GM23338 (cell line): Measurements from ENCODE around the gene EVI5L.

Source experiments
- EZH2 ChIP-seq: fragments of 200-600 bp; sonication (generic); IDR thresholded peaks from one replicate; pipeline ENCODE4 v1.8.0; 2017; ENCODE audit warnings: antibody characterized with exemption, mild to moderate bottlenecking, low read depth; ENCODE audit not compliant: unreplicated experiment
- POLR2AphosphoS5 ChIP-seq: IDR thresholded peaks from 2 replicates; pipeline ENCODE4 v1.6.1; 2016; ENCODE audit warnings: antibody characterized with exemption, low read depth
- REST ChIP-seq: IDR thresholded peaks from one replicate; pipeline ENCODE4 v1.6.1; 2018; ENCODE audit warnings: antibody characterized with exemption; ENCODE audit not compliant: unreplicated experiment
- STAT1 ChIP-seq: IDR thresholded peaks from one replicate; pipeline ENCODE4 v1.6.1; 2016; ENCODE audit warnings: antibody characterized with exemption; ENCODE audit not compliant: unreplicated experiment
- ZNF114 ChIP-seq: fragments of 250-450 bp; sonication (Bioruptor Pico); IDR thresholded peaks from 2 replicates; pipeline ENCODE4 v1.5.0; 2020; ENCODE audit warnings: mild to moderate bottlenecking, moderate library complexity
- ZNF462 ChIP-seq: fragments of 250-450 bp; sonication (Bioruptor Pico); IDR thresholded peaks from 2 replicates; pipeline ENCODE4 v1.5.0; 2020; ENCODE audit warnings: mild to moderate bottlenecking, moderate library complexity
- TF ChIP-seq, protein P1 (sequence below), 2 experiments: fragments of 200-600 bp in 1 of 2; sonication (generic) in 1 of 2; conservative IDR thresholded peaks; 2 replicates each; pipeline versions ENCODE4 v1.5.1 to v1.6.1; 2016 to 2017; ENCODE audit warnings: antibody characterized with exemption in 2 of 2, low read depth in 2 of 2, mild to moderate bottlenecking in 2 of 2, moderate library complexity in 1 of 2

GRCh38 chr19:7855426-7856108 is 25.5 kb downstream of the EVI5L start:
- TF ChIP-seq, protein P1, sequence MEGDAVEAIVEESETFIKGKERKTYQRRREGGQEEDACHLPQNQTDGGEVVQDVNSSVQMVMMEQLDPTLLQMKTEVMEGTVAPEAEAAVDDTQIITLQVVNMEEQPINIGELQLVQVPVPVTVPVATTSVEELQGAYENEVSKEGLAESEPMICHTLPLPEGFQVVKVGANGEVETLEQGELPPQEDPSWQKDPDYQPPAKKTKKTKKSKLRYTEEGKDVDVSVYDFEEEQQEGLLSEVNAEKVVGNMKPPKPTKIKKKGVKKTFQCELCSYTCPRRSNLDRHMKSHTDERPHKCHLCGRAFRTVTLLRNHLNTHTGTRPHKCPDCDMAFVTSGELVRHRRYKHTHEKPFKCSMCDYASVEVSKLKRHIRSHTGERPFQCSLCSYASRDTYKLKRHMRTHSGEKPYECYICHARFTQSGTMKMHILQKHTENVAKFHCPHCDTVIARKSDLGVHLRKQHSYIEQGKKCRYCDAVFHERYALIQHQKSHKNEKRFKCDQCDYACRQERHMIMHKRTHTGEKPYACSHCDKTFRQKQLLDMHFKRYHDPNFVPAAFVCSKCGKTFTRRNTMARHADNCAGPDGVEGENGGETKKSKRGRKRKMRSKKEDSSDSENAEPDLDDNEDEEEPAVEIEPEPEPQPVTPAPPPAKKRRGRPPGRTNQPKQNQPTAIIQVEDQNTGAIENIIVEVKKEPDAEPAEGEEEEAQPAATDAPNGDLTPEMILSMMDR (conservative IDR thresholded peaks at IDR 0.05; ENCODE audit: low read depth in 2 of 2): no peak
- no peak for TF ChIP-seq STAT1
- no peak for TF ChIP-seq REST
- TF ChIP-seq POLR2AphosphoS5: no peak
- no peak for TF ChIP-seq EZH2
- TF ChIP-seq ZNF114 (CRISPR knock-in tag): no peak
- TF ChIP-seq ZNF462 (CRISPR knock-in tag): no peak
